Mammary epithelial cell (primary cell): ENCODE measurements around the gene GMPPA.

Source experiments
- EZH2 ChIP-seq: IDR thresholded peaks from 2 replicates; pipeline ENCODE4 v1.6.1; 2012; ENCODE audit warnings: low read length, inconsistent platforms, borderline replicate concordance
- TF ChIP-seq, protein P1 (sequence below), 2 donors: IDR thresholded peaks in 1 of 2; conservative IDR thresholded peaks in 1 of 2; 2 replicates each; pipeline ENCODE4 v1.5.1; 2011 to 2012; ENCODE audit warnings: inconsistent platforms in 2 of 2, low read length in 2 of 2, mild to moderate bottlenecking in 2 of 2, control low read depth in 1 of 2, low read depth in 1 of 2; ENCODE audit not compliant: insufficient read depth in 1 of 2; ENCODE audit errors: extremely low read depth in 1 of 2

DNA sequence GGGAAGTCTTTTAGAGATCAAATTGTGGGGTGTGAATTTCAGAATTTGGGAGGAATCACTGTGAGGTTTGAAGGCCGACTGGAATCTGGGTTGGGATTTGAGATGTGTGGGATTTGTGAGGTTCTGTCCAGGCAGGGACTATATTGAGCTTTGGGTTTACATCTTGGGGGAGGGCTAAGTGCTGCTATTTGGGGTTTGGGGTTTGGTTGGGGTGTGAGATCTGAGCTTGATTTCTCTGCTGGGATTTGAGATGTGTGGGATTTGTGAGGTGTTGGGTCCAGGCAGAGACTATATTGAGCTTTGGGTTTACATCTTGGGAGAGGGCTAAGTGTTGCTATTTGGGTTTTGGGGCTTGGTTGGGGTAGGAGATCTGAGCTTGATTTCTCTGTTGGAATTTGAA, 864 bp downstream of the GMPPA start:
- TF ChIP-seq, protein P1, sequence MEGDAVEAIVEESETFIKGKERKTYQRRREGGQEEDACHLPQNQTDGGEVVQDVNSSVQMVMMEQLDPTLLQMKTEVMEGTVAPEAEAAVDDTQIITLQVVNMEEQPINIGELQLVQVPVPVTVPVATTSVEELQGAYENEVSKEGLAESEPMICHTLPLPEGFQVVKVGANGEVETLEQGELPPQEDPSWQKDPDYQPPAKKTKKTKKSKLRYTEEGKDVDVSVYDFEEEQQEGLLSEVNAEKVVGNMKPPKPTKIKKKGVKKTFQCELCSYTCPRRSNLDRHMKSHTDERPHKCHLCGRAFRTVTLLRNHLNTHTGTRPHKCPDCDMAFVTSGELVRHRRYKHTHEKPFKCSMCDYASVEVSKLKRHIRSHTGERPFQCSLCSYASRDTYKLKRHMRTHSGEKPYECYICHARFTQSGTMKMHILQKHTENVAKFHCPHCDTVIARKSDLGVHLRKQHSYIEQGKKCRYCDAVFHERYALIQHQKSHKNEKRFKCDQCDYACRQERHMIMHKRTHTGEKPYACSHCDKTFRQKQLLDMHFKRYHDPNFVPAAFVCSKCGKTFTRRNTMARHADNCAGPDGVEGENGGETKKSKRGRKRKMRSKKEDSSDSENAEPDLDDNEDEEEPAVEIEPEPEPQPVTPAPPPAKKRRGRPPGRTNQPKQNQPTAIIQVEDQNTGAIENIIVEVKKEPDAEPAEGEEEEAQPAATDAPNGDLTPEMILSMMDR (conservative IDR thresholded peaks at IDR 0.05 in 1 of 2, IDR thresholded peaks at IDR 0.05 in 1 of 2; ENCODE audit: extremely low read depth in 1 of 2, insufficient read depth in 1 of 2, low read depth in 1 of 2, low read length in 2 of 2): no peak
- TF ChIP-seq EZH2: no peak
